AG04450 (cell line): ENCODE measurements around the gene FZD4. TPM values are rescaled to one million over a fixed set of nuclear protein-coding genes. Genes with fewer than 3 reads are reported as not detected.

Source experiments
- CTCF ChIA-PET: fragments of 300-600, 350-600 bp; formaldehyde crosslinking; extraction: SDS; loops from one replicate; lab custom pipeline; 2022; ENCODE audit warnings: antibody characterized with exemption, inconsistent platforms; lab: Charles Lee
- POLR2A ChIA-PET: fragments of 350-600 bp; formaldehyde crosslinking; extraction: SDS; loops from one replicate; lab custom pipeline; 2021; ENCODE audit warnings: antibody characterized with exemption, inconsistent platforms; lab: Yijun Ruan, JAX
- DNase-seq: peaks from one replicate; pipeline ENCODE4 v3.0.0-alpha.2; 2011; ENCODE audit warnings: low read depth, low spot score
- H3K27ac ChIP-seq: one replicate; pipeline ENCODE4 v1.5.1; 2012; ENCODE audit warnings: low read depth, low read length, control low read depth
- H3K27me3 ChIP-seq: one replicate; pipeline ENCODE4 v1.6.0; 2012; ENCODE audit warnings: low read length; ENCODE audit not compliant: control insufficient read depth, insufficient read depth
- H3K4me3 ChIP-seq: 2 replicates; pipeline ENCODE4 v1.5.1; 2011; ENCODE audit warnings: mild to moderate bottlenecking, low read depth, low read length, control low read depth
- H3K9me3 ChIP-seq: 2 replicates; pipeline ENCODE4 v1.5.1; 2012; ENCODE audit warnings: low read length; ENCODE audit not compliant: control insufficient read depth, insufficient read depth
- CTCF ChIP-seq: IDR thresholded peaks from 2 replicates; pipeline ENCODE4 v1.5.1; 2011; ENCODE audit warnings: low read depth, low read length, control low read depth, inconsistent platforms
- polyA plus RNA-seq: library from polyadenylated mRNA; depleted of rRNA; stranded (reverse); fragments of >200 nt; gene quantifications from 2 replicates; pipeline ENCODE4 v1.2.3, GENCODE V29; 2011

The FZD4 gene
- polyA plus RNA-seq, 1 experiment = 5.3 TPM

DNA sequence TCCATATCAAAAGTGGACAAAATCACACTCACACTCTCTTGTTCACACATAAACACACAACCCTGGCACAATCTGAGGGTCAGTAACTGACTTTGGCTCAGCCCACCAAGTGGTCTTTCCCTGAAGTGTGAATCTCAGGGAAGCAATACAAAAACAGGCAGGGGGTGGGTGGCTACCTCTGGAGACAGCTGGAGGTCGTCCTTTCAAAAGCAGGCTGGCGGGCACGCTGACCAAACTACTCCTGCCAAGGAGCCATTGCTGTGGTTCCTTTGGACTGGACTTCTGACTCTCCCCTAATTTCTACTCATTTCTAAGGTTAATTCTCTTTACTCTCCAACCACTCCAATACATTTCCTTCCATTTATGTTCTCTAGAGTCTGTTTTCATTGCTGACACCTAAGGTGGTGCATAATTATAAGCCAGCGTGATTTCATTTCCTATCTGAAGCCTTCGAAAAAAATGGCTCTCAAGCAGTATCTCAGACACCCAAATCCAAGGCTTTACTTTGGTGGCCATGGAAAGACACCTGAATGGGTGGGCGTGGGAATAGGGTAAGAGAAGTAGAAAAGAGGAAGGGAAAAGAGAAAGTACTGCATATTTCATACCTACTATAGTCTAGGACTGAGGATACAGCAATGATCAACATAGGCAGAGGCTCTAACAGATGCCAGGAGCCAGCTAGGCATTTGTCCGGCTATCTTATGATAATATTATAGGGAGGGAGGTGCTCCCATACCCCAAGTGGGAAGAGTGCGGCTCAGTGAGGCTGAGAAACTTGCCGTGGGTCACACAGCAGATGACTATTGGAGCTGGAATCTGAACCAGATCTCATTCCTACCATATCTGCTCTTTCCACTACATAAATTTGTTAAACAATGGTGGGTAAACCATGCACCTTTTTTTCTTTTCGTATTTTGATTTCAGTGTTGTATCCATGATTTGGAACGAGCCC lies 22.0 kb downstream of the FZD4 start:
- ChIA-PET CTCF (interaction anchor here (1.4 to 1.5 kb wide), 2 partner anchors 8 to 357 kb away, joined by 5 to 7 read pairs; no protein-coding TSS in a partner anchor), POLR2A (no interaction called here)
- TF ChIP-seq CTCF = no peak
- H3K27me3 ChIP-seq = no peaks in the 10 kb centered on the region
- no peak overlapping the region for H3K27ac ChIP-seq
- no peaks in the 10 kb centered on the region for H3K9me3 ChIP-seq
- no peak for DNase-seq
- no peak overlapping the region for H3K4me3 ChIP-seq

DNA sequence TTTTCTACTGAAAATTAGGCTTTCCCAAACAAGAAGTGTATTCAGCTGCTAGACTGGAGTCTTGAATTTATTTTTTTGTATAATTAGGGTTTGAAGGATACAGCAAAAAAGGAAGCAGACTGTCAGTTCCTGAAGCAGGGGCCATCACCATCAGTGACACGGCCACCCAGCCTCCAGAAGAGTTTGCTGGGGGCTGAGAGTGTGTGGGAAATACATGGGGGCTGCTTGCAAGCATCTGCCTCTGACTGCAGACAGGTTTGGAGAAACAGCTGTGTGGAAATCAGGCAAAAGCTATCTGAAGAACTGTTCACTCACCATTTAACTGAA lies 23.0 kb downstream of the FZD4 start:
- ChIA-PET POLR2A (no interaction called here), CTCF (interaction anchor here (0.6 to 1.4 kb wide), 2 partner anchors 114 to 358 kb away, joined by 3 to 7 read pairs; no protein-coding TSS in a partner anchor)
- TF ChIP-seq CTCF = no peak
- H3K9me3 ChIP-seq = no peaks in the 10 kb centered on the region
- H3K27ac ChIP-seq = no peak overlapping the region
- no peak overlapping the region for H3K4me3 ChIP-seq
- H3K27me3 ChIP-seq = no peaks in the 10 kb centered on the region
- no peak for DNase-seq

- CTCF ChIA-PET = interaction anchor here (0.6 to 1.4 kb wide), 3 partner anchors 62 to 359 kb away, joined by 3 to 7 read pairs (median 4); no protein-coding TSS in a partner anchor
- no peaks in the 10 kb centered on the region for H3K27me3 ChIP-seq
- TF ChIP-seq CTCF = no peak
- H3K9me3 ChIP-seq = no peaks in the 10 kb centered on the region
- POLR2A ChIA-PET = no interaction called here
- H3K4me3 ChIP-seq = no peak overlapping the region
- peak overlapping the region; percentile 12 for H3K27ac ChIP-seq
- no peak for DNase-seq
These were observed 23.5 kb downstream of the FZD4 start for GRCh38 chr11:86931548-86932258.

GRCh38 chr11:86930957-86931547 lies 24.1 kb downstream of the FZD4 start:
- POLR2A ChIA-PET = no interaction called here
- H3K27ac ChIP-seq = no peak overlapping the region
- H3K27me3 ChIP-seq = no peaks in the 10 kb centered on the region
- no peak for DNase-seq
- H3K4me3 ChIP-seq = no peak overlapping the region
- CTCF ChIA-PET = interaction anchor here (0.8 to 2.1 kb wide), 2 partner anchors 8 to 61 kb away, joined by 4 to 17 read pairs; no protein-coding TSS in a partner anchor
- TF ChIP-seq CTCF = no peak
- H3K9me3 ChIP-seq = no peaks in the 10 kb centered on the region
